ENCODE results near the gene OGFOD2. TPM values are rescaled to one million over a fixed set of nuclear protein-coding genes. Genes with fewer than 3 reads are reported as not detected.
A peak's percentile ranks its signal among the peaks of the same experiment; 100 is the strongest.

Gene OGFOD2
- total and polyA plus RNA-seq, 8 donors: 14.2 to 20.8 (median 17.5) TPM

GRCh38 chr12:123005081-123005626 is 30.1 kb downstream of the OGFOD2 start:
- DNase-seq (peak in 1 of 4 donors; percentile 65), ATAC-seq (no peak)
- TF ChIP-seq CTCF (IDR thresholded peaks at IDR 0.05): no peak

GRCh38 chr12:123006977-123007376 is 31.9 kb downstream of the OGFOD2 start:
- Histone ChIP-seq H3K27ac (no peak overlapping the region), H3K9me3 (no peaks in the 10 kb centered on the region), H3K4me3 (no peak overlapping the region), H3K4me1 (no peaks in the 10 kb centered on the region), H3K36me3 (peaks cover 0 to 70% of the 10 kb centered on the region in 2 donors), H3K27me3 (no peaks in the 10 kb centered on the region)
- no peak for TF ChIP-seq CTCF (IDR thresholded peaks at IDR 0.05)
- intact Hi-C loops (cut with DNase I): no loop called here
- ATAC-seq (no peak), DNase-seq (peak in 1 of 4 donors; percentile 15)

More at GRCh38 chr12:123005081-123005626, 30.1 kb downstream of the OGFOD2 start:
- intact Hi-C loops (cut with DNase I): no loop called here
- no peak overlapping the region for H3K27ac ChIP-seq
- H3K27me3 ChIP-seq: no peaks in the 10 kb centered on the region
- peaks cover 0 to 67% of the 10 kb centered on the region in 2 donors for H3K36me3 ChIP-seq
- H3K4me1 ChIP-seq: no peaks in the 10 kb centered on the region
- no peak overlapping the region for H3K4me3 ChIP-seq
- no peaks in the 10 kb centered on the region for H3K9me3 ChIP-seq

GRCh38 chr12:123010110-123010509 is 35.1 kb downstream of the OGFOD2 start:
- TF ChIP-seq CTCF (IDR thresholded peaks at IDR 0.05): no peak
- ATAC-seq (no peak), DNase-seq (no peak)
- Histone ChIP-seq H3K4me3 (no peak overlapping the region), H3K9me3 (no peaks in the 10 kb centered on the region), H3K4me1 (no peaks in the 10 kb centered on the region), H3K36me3 (peaks cover 0 to 66% of the 10 kb centered on the region in 2 donors), H3K27me3 (no peaks in the 10 kb centered on the region), H3K27ac (no peak overlapping the region)
- intact Hi-C loops (cut with DNase I): no loop called here

GRCh38 chr12:123010681-123011080 is 35.6 kb downstream of the OGFOD2 start:
- H3K27ac ChIP-seq: no peak overlapping the region
- H3K36me3 ChIP-seq: peaks cover 0 to 60% of the 10 kb centered on the region in 2 donors
- H3K9me3 ChIP-seq: no peaks in the 10 kb centered on the region
- intact Hi-C loops (cut with DNase I): no loop called here
- no peak for DNase-seq
- no peaks in the 10 kb centered on the region for H3K4me1 ChIP-seq
- no peaks in the 10 kb centered on the region for H3K27me3 ChIP-seq
- no peak overlapping the region for H3K4me3 ChIP-seq
- ATAC-seq: no peak
- TF ChIP-seq CTCF (IDR thresholded peaks at IDR 0.05): no peak

GRCh38 chr12:123011701-123012100 is 36.7 kb downstream of the OGFOD2 start:
- no peak overlapping the region for H3K27ac ChIP-seq
- no peaks in the 10 kb centered on the region for H3K4me1 ChIP-seq
- ATAC-seq: no peak
- H3K27me3 ChIP-seq: no peaks in the 10 kb centered on the region
- H3K4me3 ChIP-seq: no peak overlapping the region
- peaks cover 0 to 57% of the 10 kb centered on the region in 2 donors for H3K36me3 ChIP-seq
- DNase-seq: no peak
- intact Hi-C loops (cut with DNase I): no loop called here
- TF ChIP-seq CTCF (IDR thresholded peaks at IDR 0.05): no peak
- no peaks in the 10 kb centered on the region for H3K9me3 ChIP-seq

Measured in left lung (tissue), 10 donors.